RWPE2 (cell line): ENCODE data around the gene TAAR9.

ENCODE experiments used
- ATAC-seq: fragments of 200-7000 bp; cut with Tn5 transposase; 3 replicates; pipeline ENCODE4 v1.9.1; 2021; ENCODE audit warnings: low read depth
- DNase-seq: peaks from one replicate; pipeline ENCODE4 v3.0.0-alpha.2; 2020; ENCODE audit warnings: low spot score
- H3K27ac ChIP-seq: fragments of 450-650 bp; 2 replicates; pipeline ENCODE4 v1.5.1; 2017; ENCODE audit warnings: mild to moderate bottlenecking; ENCODE audit not compliant: poor library complexity, severe bottlenecking
- H3K27me3 ChIP-seq: fragments of 250-450 bp; sonication (Bioruptor Pico); 2 replicates; pipeline ENCODE4 v1.5.1; 2021; ENCODE audit warnings: mild to moderate bottlenecking, moderate library complexity; ENCODE audit not compliant: insufficient read depth, poor library complexity, severe bottlenecking
- H3K36me3 ChIP-seq: fragments of 250-450 bp; sonication (Bioruptor Pico); 2 replicates; pipeline ENCODE4 v1.5.1; 2020; ENCODE audit warnings: low read depth, mild to moderate bottlenecking, moderate library complexity
- H3K4me1 ChIP-seq: fragments of 250-450 bp; sonication (Bioruptor Pico); 2 replicates; pipeline ENCODE4 v1.5.1; 2021; ENCODE audit warnings: mild to moderate bottlenecking, moderate library complexity; ENCODE audit not compliant: insufficient read depth, poor library complexity, severe bottlenecking
- H3K4me3 ChIP-seq: fragments of 250-450 bp; sonication (Bioruptor Pico); 2 replicates; pipeline ENCODE4 v1.5.1; 2021; ENCODE audit warnings: mild to moderate bottlenecking, moderate library complexity; ENCODE audit not compliant: severe bottlenecking
- H3K9me3 ChIP-seq: fragments of 250-450 bp; sonication (Bioruptor Pico); 2 replicates; pipeline ENCODE4 v1.5.1; 2021; ENCODE audit warnings: mild to moderate bottlenecking, moderate library complexity; ENCODE audit not compliant: severe bottlenecking
- TF ChIP-seq, protein P1 (sequence below): fragments of 450-650 bp; IDR thresholded peaks from one replicate; pipeline ENCODE4 v1.5.1; 2017; ENCODE audit warnings: mild to moderate bottlenecking, moderate library complexity; ENCODE audit not compliant: poor library complexity, severe bottlenecking

TAAR9 gene

GRCh38 chr6:132491881-132492280, 46.2 kb upstream of the TAAR9 start:
- Histone ChIP-seq H3K4me1 (no peaks in the 10 kb centered on the region), H3K27ac (no peak overlapping the region), H3K4me3 (no peak overlapping the region), H3K27me3 (no peaks in the 10 kb centered on the region), H3K36me3 (no peaks in the 10 kb centered on the region), H3K9me3 (no peaks in the 10 kb centered on the region)
- no peak for ATAC-seq
- TF ChIP-seq, protein P1, sequence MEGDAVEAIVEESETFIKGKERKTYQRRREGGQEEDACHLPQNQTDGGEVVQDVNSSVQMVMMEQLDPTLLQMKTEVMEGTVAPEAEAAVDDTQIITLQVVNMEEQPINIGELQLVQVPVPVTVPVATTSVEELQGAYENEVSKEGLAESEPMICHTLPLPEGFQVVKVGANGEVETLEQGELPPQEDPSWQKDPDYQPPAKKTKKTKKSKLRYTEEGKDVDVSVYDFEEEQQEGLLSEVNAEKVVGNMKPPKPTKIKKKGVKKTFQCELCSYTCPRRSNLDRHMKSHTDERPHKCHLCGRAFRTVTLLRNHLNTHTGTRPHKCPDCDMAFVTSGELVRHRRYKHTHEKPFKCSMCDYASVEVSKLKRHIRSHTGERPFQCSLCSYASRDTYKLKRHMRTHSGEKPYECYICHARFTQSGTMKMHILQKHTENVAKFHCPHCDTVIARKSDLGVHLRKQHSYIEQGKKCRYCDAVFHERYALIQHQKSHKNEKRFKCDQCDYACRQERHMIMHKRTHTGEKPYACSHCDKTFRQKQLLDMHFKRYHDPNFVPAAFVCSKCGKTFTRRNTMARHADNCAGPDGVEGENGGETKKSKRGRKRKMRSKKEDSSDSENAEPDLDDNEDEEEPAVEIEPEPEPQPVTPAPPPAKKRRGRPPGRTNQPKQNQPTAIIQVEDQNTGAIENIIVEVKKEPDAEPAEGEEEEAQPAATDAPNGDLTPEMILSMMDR, result no peak
- no peak for DNase-seq

DNA sequence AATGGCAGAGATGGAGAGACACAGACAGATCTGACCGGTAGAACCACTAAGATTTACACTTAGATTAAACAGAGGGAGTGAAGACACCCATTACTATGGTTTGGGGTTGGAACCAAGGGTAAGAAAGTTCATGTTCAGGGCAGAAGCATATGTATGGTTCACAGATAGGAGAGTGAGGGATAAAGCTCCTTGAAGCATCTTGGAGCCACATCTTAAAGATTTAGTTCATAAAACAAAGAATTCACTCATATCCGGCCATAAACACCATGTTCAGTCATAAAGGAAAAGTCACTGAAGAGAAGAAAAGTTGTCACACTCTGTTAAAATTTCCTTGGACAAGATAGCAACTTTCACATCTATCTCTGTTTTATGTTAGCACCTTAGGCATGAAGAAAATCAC, 43.1 kb upstream of the TAAR9 start:
- TF ChIP-seq, protein P1, result no peak
- Histone ChIP-seq H3K4me1 (no peaks in the 10 kb centered on the region), H3K9me3 (no peaks in the 10 kb centered on the region), H3K27me3 (no peaks in the 10 kb centered on the region), H3K27ac (no peak overlapping the region), H3K4me3 (no peak overlapping the region), H3K36me3 (no peaks in the 10 kb centered on the region; the same call in 1 of the 2 replicates)
- DNase-seq, result no peak
- no peak for ATAC-seq

- no peak for DNase-seq
- no peaks in the 10 kb centered on the region for H3K27me3 ChIP-seq
- no peaks in the 10 kb centered on the region for H3K4me1 ChIP-seq
- H3K4me3 ChIP-seq, result no peak overlapping the region
- H3K9me3 ChIP-seq, result no peaks in the 10 kb centered on the region
- H3K27ac ChIP-seq, result no peak overlapping the region
- TF ChIP-seq, protein P1, result no peak
- no peak for ATAC-seq
- H3K36me3 ChIP-seq, result no peaks in the 10 kb centered on the region; the same call in 1 of the 2 replicates
Measured at GRCh38 chr6:132495604-132496079, 42.4 kb upstream of the TAAR9 start.

DNA sequence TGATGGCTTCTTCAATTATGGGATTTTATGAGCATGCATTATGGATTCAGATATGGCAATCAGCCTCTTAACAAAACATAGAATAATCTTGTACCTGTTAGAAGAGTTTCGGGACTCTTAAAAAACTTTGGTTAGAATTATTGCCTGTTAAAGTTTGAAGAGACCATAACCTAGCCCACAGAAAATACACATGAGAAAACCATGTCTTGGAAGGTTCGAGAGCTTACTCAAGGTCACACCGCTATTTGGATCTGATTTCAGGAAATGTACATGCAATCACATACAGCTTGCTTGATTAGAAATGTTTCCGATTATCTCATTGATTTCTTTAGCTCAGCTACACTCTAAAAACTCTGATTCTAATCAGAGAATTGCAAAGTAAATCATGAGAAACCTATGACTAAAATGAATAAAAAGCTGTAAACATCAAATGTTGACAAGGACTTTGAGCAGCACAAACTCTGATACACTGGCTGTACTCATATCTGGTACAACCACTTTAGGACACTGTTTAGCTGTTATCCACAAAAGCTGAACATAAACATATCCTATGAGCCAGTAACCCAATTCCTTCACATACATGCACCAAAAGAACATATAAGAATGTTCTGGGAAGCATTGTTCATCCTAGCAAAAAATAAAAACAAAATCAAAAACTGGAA, 41.4 kb upstream of the TAAR9 start:
- no peaks in the 10 kb centered on the region for H3K4me1 ChIP-seq
- H3K27ac ChIP-seq, result no peak overlapping the region
- DNase-seq (no peak), ATAC-seq (no peak)
- no peak overlapping the region for H3K4me3 ChIP-seq
- H3K9me3 ChIP-seq, result no peaks in the 10 kb centered on the region
- H3K36me3 ChIP-seq, result no peaks in the 10 kb centered on the region; the same call in 1 of the 2 replicates
- no peaks in the 10 kb centered on the region for H3K27me3 ChIP-seq
- TF ChIP-seq, protein P1, result no peak

- Histone ChIP-seq H3K27me3 (no peaks in the 10 kb centered on the region), H3K4me1 (no peaks in the 10 kb centered on the region), H3K9me3 (no peaks in the 10 kb centered on the region), H3K36me3 (peaks cover 6% of the 10 kb centered on the region), H3K4me3 (no peak overlapping the region), H3K27ac (no peak overlapping the region)
- no peak for ATAC-seq
- TF ChIP-seq, protein P1, result no peak
- no peak for DNase-seq
Measured at GRCh38 chr6:132498638-132499037, 39.4 kb upstream of the TAAR9 start.
